Activated T-cell treated with anti-CD3 and anti-CD28 coated beads, Interleukin-2, amount 50 U/mL, for 24 hours (primary cell): ENCODE results near the gene PIP5K1C.

Source experiments
- DNase-seq: peaks from one replicate; pipeline ENCODE4 v3.0.0-alpha.2; 2020
- H3K27ac Mint-ChIP-seq: 2 replicates; pipeline ENCODE4 v1.8.0; 2020; ENCODE audit warnings: mild to moderate bottlenecking, mixed read lengths
- H3K27me3 Mint-ChIP-seq: 2 replicates; pipeline ENCODE4 v1.8.0; 2020; ENCODE audit warnings: mixed read lengths
- H3K36me3 Mint-ChIP-seq: 2 replicates; pipeline ENCODE4 v1.8.0; 2020; ENCODE audit warnings: low read depth, mixed read lengths
- H3K4me1 Mint-ChIP-seq: 2 replicates; pipeline ENCODE4 v1.8.0; 2020; ENCODE audit warnings: low read depth, mixed read lengths
- H3K4me3 Mint-ChIP-seq: 2 replicates; pipeline ENCODE4 v1.8.0; 2020; ENCODE audit warnings: mild to moderate bottlenecking, moderate library complexity, mixed read lengths
- H3K9me3 Mint-ChIP-seq: 2 replicates; pipeline ENCODE4 v1.8.0; 2020; ENCODE audit warnings: mixed read lengths

The PIP5K1C gene

DNA sequence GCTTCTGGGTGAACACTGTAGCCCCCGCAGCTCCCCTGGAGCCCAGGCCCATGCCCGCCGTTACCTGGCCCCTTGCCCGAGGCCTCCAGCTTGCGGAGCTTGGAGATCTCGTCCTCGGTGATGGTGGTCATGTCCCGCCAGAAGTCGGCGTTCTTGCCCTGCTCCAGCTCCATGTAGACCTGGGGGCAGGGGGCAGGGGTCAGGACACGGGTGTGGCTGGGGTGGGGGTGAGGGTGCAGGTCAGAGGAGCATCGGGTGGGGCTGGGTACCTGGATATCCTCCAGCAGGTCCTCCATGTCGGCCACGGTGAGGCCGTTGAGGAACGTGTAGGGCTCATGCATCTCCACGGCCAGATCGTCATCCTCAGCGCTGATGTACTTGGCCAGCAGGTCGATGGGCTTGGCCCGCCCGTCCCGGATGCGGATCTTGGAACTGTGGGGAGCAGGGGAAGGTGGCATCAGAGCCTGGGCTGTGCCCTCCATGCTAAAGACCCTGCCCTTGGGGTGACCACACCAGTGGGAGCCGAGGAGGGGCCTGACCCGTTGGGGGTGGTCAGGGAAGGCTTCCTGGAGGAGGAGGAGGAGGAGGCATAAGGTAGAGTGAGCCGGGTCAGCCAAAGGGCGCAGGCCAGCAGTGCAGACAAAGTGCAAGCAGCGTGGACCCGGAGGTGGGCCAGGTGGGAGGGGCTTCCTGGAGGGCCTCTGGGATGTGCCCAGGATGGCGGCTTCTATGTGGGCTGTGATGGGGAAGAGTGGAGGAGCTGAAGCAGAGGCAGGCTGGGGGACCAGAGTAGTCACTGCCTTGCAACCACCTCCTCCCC is 81.2 kb downstream of the PIP5K1C start:
- Mint-ChIP-seq H3K4me1 (peaks cover 11% of the 10 kb centered on the region), H3K27ac (no peak overlapping the region), H3K9me3 (no peaks in the 10 kb centered on the region), H3K27me3 (no peaks in the 10 kb centered on the region), H3K36me3 (peaks cover 71% of the 10 kb centered on the region), H3K4me3 (no peak overlapping the region)
- DNase-seq: no peak

DNA sequence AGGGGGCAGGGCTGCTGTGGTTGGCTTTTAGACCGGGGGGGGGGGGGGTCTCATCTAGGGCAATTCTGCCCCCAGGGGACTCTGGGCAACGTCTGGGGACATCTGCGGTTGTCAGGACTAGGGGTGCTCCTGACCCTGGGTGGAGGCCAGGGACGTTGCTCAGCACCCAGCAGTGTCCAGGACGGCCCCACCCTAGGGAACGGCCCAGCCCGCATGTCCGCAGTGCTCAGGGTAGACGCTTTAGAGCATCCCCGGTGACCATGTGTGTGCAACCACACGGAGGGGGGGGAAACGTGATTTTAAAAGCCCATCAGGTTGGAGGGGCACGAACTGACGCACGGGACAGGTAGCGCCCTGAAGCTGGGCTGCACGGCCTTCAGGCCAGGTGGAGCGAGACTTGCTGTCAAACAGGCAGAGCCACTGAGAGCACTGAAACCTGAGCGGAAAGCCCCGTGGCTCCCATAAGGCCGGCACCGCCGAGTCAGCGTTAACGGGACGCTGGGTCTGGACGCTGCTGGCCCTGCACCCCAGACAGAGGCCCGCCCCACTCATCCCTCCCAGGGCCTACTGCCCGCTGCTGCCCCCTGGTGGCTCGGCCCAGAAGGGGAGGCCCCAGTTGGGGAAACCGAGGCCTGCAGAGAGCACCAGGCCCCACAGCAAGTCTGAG is 82.0 kb downstream of the PIP5K1C start:
- Mint-ChIP-seq H3K4me3 (no peak overlapping the region), H3K4me1 (peaks cover 9% of the 10 kb centered on the region), H3K27ac (no peak overlapping the region), H3K36me3 (peaks cover 71% of the 10 kb centered on the region), H3K27me3 (no peaks in the 10 kb centered on the region), H3K9me3 (no peaks in the 10 kb centered on the region)
- peak; percentile 78 for DNase-seq

DNA sequence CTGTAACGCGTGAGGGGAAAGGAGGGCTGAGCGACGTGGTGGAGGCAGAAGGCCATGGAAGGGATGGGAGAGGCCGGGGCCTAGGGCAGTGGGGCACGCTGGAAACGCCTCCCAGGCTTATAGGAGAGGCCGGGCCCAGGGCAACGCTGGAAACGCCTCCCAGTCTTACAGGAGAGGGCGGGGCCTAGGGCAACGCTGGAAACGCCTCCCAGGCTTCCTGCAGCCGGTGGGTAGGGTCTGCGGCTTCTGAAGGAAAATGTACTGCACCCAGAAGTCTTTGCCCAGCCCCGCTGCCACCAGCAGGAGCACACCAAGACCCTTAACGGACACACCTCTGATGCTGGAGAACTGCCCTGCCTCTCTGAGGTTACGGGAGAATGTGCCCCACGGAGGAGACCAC is 82.8 kb downstream of the PIP5K1C start:
- Mint-ChIP-seq H3K4me3 (no peak overlapping the region), H3K27ac (no peak overlapping the region), H3K36me3 (peaks cover 67% of the 10 kb centered on the region), H3K4me1 (peaks cover 9% of the 10 kb centered on the region), H3K9me3 (no peaks in the 10 kb centered on the region), H3K27me3 (no peaks in the 10 kb centered on the region)
- DNase-seq: no peak

DNA sequence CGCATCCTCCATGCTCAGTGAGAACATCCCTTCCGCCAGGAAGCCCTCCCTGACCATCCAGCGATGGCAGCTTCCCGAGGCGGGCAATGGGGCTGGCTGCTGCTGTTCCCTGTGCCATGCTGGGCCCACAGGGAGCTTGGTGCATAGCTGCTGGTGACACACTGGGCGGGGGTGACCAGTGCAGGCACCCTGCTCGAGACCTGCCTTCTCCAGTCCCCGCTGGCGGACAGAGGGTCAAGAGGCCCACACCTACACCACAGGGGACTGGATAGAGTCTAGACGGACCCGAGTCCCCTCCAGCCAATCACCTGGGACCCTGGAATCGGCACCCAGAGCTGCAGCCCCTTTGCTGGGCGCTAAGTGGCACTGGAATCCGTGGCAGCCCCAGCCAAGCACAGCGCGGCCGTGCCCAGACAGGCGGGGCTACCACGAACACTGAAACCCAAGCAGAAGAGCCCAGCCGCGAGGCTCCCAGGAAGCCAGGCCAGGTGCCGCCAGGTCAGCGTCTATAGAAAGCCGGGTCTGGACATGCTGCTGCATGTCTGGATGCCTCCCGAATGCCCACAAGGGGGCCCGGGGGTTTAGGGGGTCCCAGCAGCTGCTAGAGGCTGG is 84.6 kb downstream of the PIP5K1C start:
- Mint-ChIP-seq H3K4me3 (no peak overlapping the region), H3K36me3 (peaks cover 61% of the 10 kb centered on the region), H3K9me3 (no peaks in the 10 kb centered on the region), H3K4me1 (peaks cover 9% of the 10 kb centered on the region), H3K27ac (no peak overlapping the region), H3K27me3 (no peaks in the 10 kb centered on the region)
- no peak for DNase-seq

DNA sequence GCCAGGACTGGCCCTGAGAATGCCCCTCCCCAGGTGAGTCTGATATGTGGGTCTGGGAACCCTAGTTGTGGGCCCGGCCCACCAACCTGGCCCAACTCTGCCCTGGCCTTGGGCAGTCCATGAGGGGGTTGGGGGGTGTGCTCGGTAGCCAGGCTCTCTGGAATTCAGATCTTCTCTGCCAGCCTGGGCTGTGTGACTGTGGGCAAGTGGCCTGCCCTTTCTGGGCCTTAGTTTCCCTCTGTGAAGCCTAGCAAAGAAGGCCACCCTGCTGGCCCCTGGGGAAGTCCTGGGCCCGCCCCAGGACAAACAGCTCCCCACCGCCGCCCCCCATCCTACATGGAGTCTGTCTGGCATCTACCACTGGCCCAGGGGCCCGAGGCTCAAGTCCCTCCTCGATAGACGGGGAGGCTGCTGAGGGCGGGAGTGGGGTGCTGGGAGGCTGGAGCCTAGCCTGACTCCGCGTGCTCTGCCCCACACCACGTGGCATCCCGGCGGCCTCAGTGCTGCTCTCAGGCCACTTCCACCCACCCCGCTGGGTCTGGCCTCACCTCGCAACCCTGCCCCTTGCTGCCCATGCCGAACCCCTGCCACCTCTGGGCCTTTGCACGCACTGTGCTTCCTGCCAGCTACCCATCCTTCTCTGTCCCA is 85.3 kb downstream of the PIP5K1C start:
- Mint-ChIP-seq H3K4me3 (no peak overlapping the region), H3K4me1 (peaks cover 9% of the 10 kb centered on the region), H3K9me3 (no peaks in the 10 kb centered on the region), H3K27ac (no peak overlapping the region), H3K27me3 (no peaks in the 10 kb centered on the region), H3K36me3 (peaks cover 66% of the 10 kb centered on the region)
- DNase-seq: no peak

DNA sequence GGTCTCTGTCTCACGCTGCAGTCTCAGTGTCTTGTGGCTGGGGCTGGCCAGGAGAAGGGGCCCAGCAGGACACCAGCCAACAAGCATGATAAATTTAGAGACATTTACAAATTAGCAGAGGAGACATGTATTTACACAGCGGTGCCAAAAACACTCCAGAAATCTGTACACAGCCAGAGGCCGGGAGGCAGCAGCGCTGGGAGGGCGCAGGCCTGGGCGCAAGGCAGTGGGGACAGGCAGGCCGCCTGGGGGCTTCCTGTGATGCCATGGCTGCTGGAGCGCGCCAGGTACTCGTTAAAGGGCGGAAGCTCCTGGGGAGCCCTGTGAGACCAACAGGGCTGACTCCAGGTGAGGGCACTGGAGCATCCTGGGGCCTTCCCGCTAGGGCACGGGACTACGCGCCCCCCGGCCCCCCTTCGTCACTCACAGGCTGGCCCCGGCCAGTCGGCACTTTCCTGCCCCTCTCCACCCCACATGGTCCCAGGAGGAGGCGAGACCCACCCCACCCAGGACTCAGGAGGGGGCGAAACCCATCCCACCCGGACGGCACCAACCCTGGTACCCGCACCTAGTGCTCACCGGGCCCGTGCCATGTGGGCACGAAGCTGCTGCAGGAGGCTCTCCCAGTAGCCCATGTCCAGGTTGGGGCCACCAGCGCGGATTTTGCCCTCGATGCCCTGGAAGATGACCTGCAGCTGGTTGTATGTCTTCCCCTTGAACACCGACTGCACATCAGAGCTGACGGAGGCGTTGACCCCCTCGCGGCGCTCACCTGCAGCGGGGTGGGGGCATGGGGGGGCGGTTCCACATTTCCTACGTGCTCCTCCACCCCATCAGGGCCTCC is 86.2 kb downstream of the PIP5K1C start:
- Mint-ChIP-seq H3K4me1 (peaks cover 9% of the 10 kb centered on the region), H3K27ac (no peak overlapping the region), H3K27me3 (no peaks in the 10 kb centered on the region), H3K9me3 (no peaks in the 10 kb centered on the region), H3K36me3 (peaks cover 63% of the 10 kb centered on the region), H3K4me3 (no peak overlapping the region)
- DNase-seq: no peak

DNA sequence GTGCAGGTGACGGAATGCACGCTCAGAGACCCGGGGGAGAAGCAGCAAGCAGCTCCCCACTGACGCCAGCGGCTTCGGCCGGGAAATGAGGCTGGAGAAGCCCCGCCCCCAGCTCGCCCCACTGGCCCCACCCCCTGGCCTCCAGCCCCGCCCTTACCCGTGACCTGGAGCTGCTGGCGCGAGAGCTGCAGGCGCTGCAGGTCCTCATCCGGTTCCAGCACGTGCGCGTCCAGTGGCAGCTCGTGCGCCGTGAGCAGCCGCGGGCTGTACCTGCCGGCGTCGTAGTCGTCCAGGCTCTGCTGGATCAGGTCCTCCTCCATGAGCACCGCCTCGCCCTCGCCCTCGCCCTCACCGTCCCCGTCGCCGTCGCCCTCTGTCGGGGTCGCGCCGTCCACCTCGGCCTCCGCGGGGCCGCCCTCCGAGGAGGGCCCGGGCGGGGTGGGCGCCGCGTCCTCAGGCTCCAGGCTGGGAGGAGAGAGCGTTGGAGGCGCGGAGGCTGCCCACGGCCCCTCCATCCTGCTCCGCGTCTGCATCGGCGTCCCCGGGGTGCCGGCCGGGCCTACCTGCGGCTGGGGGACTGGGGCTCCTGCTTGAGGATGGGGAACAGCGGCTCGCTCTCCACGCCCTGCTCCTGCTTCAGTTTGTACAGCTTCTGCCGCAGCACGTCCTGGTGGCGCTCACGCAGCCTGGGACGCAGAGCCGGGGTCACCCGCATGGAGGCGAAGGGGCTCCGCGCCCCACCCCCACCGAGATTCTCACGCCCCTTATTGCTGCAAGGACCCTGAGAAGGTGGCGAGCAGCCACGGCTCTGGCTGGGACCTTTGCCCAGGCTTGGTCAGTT is 87.1 kb downstream of the PIP5K1C start:
- H3K4me3 Mint-ChIP-seq: no peak overlapping the region
- no peak for DNase-seq
- peaks cover 9% of the 10 kb centered on the region for H3K4me1 Mint-ChIP-seq
- peaks cover 55% of the 10 kb centered on the region for H3K36me3 Mint-ChIP-seq
- no peaks in the 10 kb centered on the region for H3K9me3 Mint-ChIP-seq
- peaks cover 2% of the 10 kb centered on the region for H3K27me3 Mint-ChIP-seq
- H3K27ac Mint-ChIP-seq: no peak overlapping the region

DNA sequence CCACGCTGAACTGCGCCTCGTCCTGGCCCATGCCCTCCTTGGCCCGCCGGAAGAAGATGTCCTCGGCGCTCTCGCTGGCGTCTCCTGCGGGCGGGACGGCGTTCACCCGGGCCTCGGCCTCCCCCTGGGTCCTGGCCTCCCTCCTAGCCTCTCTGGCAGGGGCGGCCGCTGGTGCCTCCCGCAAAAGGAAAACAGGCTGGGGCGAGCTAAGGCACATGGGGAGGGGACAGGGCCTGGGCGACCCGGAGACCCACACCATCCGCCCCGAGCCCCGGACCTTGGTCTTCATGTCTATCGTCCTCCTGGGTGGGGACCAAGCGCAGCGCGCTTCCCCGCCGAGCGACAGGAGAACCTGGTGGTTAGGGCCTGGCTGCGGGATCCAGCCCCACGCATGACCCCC is 87.9 kb downstream of the PIP5K1C start:
- Mint-ChIP-seq H3K4me3 (no peak overlapping the region), H3K27ac (no peak overlapping the region), H3K9me3 (no peaks in the 10 kb centered on the region), H3K27me3 (peaks cover 7% of the 10 kb centered on the region), H3K4me1 (peaks cover 7% of the 10 kb centered on the region), H3K36me3 (peaks cover 49% of the 10 kb centered on the region)
- DNase-seq: no peak

DNA sequence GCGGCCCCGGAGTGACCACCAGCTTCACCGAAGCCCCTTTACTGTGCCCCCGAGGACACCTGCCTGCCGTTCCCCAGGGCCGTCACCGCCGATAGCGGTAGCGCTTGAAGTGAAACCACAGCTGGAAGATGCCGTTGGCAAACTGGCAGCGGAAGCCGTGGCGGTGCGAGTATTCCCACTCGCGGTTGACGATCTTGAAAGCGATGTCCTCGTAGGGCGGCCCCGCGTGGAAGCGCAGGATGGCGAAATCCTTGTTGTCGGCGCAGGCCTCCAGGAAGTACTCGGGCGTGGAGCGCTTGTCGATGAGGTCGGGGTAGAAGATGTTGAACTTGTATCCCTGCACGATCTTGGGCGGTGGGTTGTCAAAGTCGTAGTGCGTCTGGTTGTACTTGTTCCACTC is 88.4 kb downstream of the PIP5K1C start:
- no peak overlapping the region for H3K4me3 Mint-ChIP-seq
- H3K27me3 Mint-ChIP-seq: peaks cover 10% of the 10 kb centered on the region
- no peaks in the 10 kb centered on the region for H3K9me3 Mint-ChIP-seq
- peaks cover 7% of the 10 kb centered on the region for H3K4me1 Mint-ChIP-seq
- H3K27ac Mint-ChIP-seq: no peak overlapping the region
- DNase-seq: no peak
- H3K36me3 Mint-ChIP-seq: peaks cover 44% of the 10 kb centered on the region

DNA sequence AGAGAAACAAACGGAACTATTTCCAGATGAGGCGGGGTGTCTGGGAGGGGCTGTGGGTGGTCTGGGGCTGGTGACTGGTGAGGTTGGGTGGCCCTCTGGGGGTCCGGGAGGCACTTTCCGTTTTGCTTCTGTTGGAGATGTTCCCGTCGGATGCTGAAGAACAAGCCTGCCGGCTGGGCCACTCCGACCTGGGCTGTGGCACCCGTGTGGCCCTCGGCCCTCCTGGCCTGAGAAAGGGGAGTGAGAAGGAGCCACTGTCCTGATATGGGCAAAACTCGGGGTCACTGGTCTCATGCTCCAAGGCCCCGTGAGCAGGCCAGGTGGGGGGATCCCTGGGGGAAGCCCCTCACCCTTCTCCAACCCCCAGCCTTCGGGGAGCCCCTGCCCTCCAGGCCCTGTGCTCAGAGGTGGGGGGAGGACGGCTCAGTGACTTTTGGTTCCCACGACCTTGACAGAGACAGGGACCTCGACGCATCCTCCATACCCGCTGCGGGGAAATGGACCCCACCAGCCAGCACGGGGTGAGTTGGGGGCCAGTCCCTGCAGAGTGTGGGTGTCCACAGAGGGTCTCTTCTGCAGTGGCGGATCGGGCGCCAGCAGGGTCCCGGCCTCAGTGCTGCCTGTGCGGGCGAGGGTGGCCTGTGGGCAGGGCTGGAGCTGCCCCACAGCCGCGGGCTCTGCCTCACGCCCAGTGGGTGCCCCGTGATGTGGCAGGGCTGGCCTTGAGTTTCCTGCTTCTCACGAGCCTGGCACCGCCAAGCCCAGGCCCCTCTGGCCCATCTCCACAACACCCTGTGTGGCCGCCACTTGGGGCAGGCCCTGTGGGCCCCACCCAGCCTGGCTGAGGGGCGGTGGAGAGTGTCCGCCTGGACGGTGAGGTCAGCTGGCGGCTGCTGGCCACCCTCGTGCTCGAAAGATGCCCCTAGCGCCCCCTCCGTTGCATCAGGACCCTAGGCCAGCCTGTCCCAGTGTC is 89.2 kb downstream of the PIP5K1C start:
- no peak overlapping the region for H3K27ac Mint-ChIP-seq
- H3K4me1 Mint-ChIP-seq: peaks cover 7% of the 10 kb centered on the region
- H3K36me3 Mint-ChIP-seq: peaks cover 41% of the 10 kb centered on the region
- H3K4me3 Mint-ChIP-seq: no peak overlapping the region
- peaks cover 10% of the 10 kb centered on the region for H3K27me3 Mint-ChIP-seq
- H3K9me3 Mint-ChIP-seq: no peaks in the 10 kb centered on the region
- DNase-seq: no peak

DNA sequence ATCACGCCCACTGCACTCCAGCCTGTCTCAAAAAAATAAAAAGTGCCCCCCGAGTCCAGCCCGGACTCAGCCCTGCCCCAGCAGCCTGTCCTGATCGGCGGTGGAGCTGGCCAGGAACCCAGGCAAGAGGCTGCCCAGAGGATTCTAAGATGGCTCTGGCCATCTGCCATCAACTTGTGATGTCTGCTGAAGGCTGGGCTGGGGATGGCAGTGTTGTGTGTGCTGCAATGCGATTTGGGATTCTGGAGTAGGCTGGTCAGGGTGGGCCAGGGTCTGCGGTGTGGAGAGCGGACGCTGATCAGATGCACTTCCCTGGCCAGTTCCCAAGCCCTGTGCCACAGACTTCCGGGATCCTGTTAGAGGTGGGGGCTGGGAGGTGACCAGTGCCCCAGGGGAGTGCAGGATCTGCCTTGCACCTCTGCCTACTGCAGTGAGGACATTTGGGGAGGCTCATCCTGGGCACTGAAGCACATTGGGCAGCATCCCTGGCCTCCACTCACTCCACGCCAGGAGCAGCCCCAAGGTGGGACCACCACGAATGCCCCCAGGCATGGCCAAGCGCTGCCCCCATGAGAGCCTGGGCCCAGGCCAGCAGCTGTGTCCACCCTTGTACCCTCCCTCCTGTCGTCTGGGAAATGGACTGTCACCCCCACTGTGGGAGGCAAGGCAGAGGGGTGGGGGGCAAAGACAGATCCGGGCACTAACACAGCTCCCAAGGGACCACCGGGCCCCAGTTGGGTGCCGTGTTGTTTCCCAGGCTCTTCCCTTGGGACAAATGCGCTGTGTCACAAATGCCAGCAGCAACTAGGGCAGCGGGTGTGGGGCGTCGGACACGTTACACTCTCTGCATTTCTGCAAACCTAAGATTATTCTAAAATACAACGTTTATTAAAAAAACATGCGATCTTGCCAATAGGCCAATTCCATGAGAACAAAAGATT is 90.2 kb downstream of the PIP5K1C start:
- H3K27ac Mint-ChIP-seq: no peak overlapping the region

More for the DNA sequence above, 90.2 kb downstream of the PIP5K1C start:
- Mint-ChIP-seq H3K4me1 (peaks cover 7% of the 10 kb centered on the region), H3K9me3 (no peaks in the 10 kb centered on the region), H3K36me3 (peaks cover 34% of the 10 kb centered on the region), H3K27me3 (peaks cover 10% of the 10 kb centered on the region), H3K4me3 (no peak overlapping the region)
- no peak for DNase-seq
